WTC11 (cell line): ENCODE measurements around the gene USH2A. TPM values are rescaled to one million over a fixed set of nuclear protein-coding genes. Genes with fewer than 3 reads are reported as not detected.

Source experiments
- ATAC-seq: fragments of 200-7000 bp; cut with Tn5 transposase; 2 replicates; pipeline ENCODE4 v1.10.0; 2021; ENCODE audit warnings: mild to moderate bottlenecking, moderate library complexity
- CTCF ChIA-PET: fragments of 300-600 bp; sonication (Branson Sonifier 250); formaldehyde crosslinking; loops from one replicate; lab custom pipeline; 2021; ENCODE audit warnings: antibody characterized with exemption; lab: Charles Lee
- POLR2A ChIA-PET: fragments of 350-600 bp; sonication (Branson Sonifier 250); formaldehyde crosslinking; loops from one replicate; lab custom pipeline; 2021; ENCODE audit warnings: antibody characterized with exemption; lab: Charles Lee
- DNase-seq: peaks from one replicate; pipeline ENCODE4 v3.0.0; 2021; ENCODE audit warnings: low spot score
- H3K27ac Mint-ChIP-seq: 2 replicates; pipeline ENCODE4 v1.8.0; 2021; ENCODE audit warnings: mixed read lengths
- H3K27me3 Mint-ChIP-seq: 2 replicates; pipeline ENCODE4 v1.8.0; 2021; ENCODE audit warnings: low read depth, mild to moderate bottlenecking, moderate library complexity, mixed read lengths
- H3K36me3 Mint-ChIP-seq: 2 replicates; pipeline ENCODE4 v1.8.0; 2021; ENCODE audit warnings: mixed read lengths
- H3K4me1 Mint-ChIP-seq: 2 replicates; pipeline ENCODE4 v1.8.0; 2022; ENCODE audit warnings: mixed read lengths
- H3K4me3 Mint-ChIP-seq: 2 replicates; pipeline ENCODE4 v1.8.0; 2021; ENCODE audit warnings: mild to moderate bottlenecking, moderate library complexity, mixed read lengths
- H3K9me3 Mint-ChIP-seq: 2 replicates; pipeline ENCODE4 v1.8.0; 2021; ENCODE audit warnings: mixed read lengths
- CBFB ChIP-seq: sonication (generic); formaldehyde crosslinking; IDR thresholded peaks from 2 replicates; pipeline ENCODE4 v1.8.1; 2022; ENCODE audit warnings: mild to moderate bottlenecking, low read depth, missing genetic modification reagents
- ESRRA ChIP-seq: sonication (generic); formaldehyde crosslinking; IDR thresholded peaks from 2 replicates; pipeline ENCODE4 v1.8.1; 2022; ENCODE audit warnings: mild to moderate bottlenecking, missing genetic modification reagents, borderline replicate concordance
- FOXK1 ChIP-seq: sonication (generic); formaldehyde crosslinking; IDR thresholded peaks from 2 replicates; pipeline ENCODE4 v1.8.0; 2022; ENCODE audit warnings: mild to moderate bottlenecking, moderate library complexity, missing genetic modification reagents
- GABPB1 ChIP-seq: sonication (generic); formaldehyde crosslinking; IDR thresholded peaks from 2 replicates; pipeline ENCODE4 v1.8.1; 2023; ENCODE audit warnings: mild to moderate bottlenecking, missing genetic modification reagents
- JUN ChIP-seq: sonication (generic); formaldehyde crosslinking; IDR thresholded peaks from 2 replicates; pipeline ENCODE4 v1.8.0; 2023; ENCODE audit warnings: mild to moderate bottlenecking, missing genetic modification reagents
- MAX ChIP-seq: sonication (generic); formaldehyde crosslinking; IDR thresholded peaks from 2 replicates; pipeline ENCODE4 v1.8.0; 2022; ENCODE audit warnings: mild to moderate bottlenecking, missing genetic modification reagents
- NR1H2 ChIP-seq: sonication (generic); formaldehyde crosslinking; IDR thresholded peaks from 2 replicates; pipeline ENCODE4 v1.9.0; 2021; ENCODE audit warnings: mild to moderate bottlenecking, moderate library complexity, missing genetic modification reagents
- PRRX2 ChIP-seq: fragments of 250-450 bp; sonication (Bioruptor Pico); IDR thresholded peaks from 2 replicates; pipeline ENCODE4 v1.8.0; 2021; ENCODE audit warnings: mild to moderate bottlenecking
- TCF7 ChIP-seq: sonication (generic); formaldehyde crosslinking; IDR thresholded peaks from 2 replicates; pipeline ENCODE4 v1.8.0; 2022; ENCODE audit warnings: mild to moderate bottlenecking, low read depth, missing genetic modification reagents, moderate library complexity
- ZBTB21 ChIP-seq: sonication (generic); formaldehyde crosslinking; IDR thresholded peaks from 2 replicates; pipeline ENCODE4 v1.8.1; 2023; ENCODE audit warnings: mild to moderate bottlenecking, missing genetic modification reagents, borderline replicate concordance
- ZNF232 ChIP-seq: sonication (generic); formaldehyde crosslinking; IDR thresholded peaks from 2 replicates; pipeline ENCODE4 v1.8.0; 2022; ENCODE audit warnings: mild to moderate bottlenecking, missing genetic modification reagents
- ZNF416 ChIP-seq: fragments of 250-450 bp; sonication (Bioruptor Pico); IDR thresholded peaks from 2 replicates; pipeline ENCODE4 v1.9.0; 2021; ENCODE audit warnings: mild to moderate bottlenecking, inconsistent platforms
- ZNF532 ChIP-seq: fragments of 250-450 bp; sonication (Bioruptor Pico); IDR thresholded peaks from 2 replicates; pipeline ENCODE4 v1.9.0; 2021; ENCODE audit warnings: mild to moderate bottlenecking, borderline replicate concordance
- total RNA-seq: library from RNA; stranded (reverse); gene quantifications from 3 replicates; pipeline ENCODE4 v1.2.3, GENCODE V29; 2021
- TF ChIP-seq, protein P1 (sequence below): sonication (generic); formaldehyde crosslinking; IDR thresholded peaks from 2 replicates; pipeline ENCODE4 v1.8.1; 2023; ENCODE audit warnings: mild to moderate bottlenecking, missing genetic modification reagents, moderate library complexity
- TF ChIP-seq, protein P2 (sequence below): fragments of 200-600 bp; IDR thresholded peaks from 2 replicates; pipeline ENCODE4 v1.8.0; 2022; ENCODE audit warnings: antibody characterized with exemption
- TF ChIP-seq, protein P3 (sequence below): fragments of 250-450 bp; sonication (Bioruptor Pico); IDR thresholded peaks from 2 replicates; pipeline ENCODE4 v1.8.0; 2021; ENCODE audit warnings: mild to moderate bottlenecking
- TF ChIP-seq, protein P4 (sequence below): fragments of 250-450 bp; sonication (Bioruptor Pico); IDR thresholded peaks from 2 replicates; pipeline ENCODE4 v1.9.0; 2021; ENCODE audit warnings: mild to moderate bottlenecking
- TF ChIP-seq, protein P5 (sequence below): sonication (generic); formaldehyde crosslinking; IDR thresholded peaks from 2 replicates; pipeline ENCODE4 v1.8.0; 2022; ENCODE audit warnings: missing genetic modification reagents
- TF ChIP-seq, protein P6 (sequence below): sonication (generic); formaldehyde crosslinking; IDR thresholded peaks from 2 replicates; pipeline ENCODE4 v1.8.0; 2023; ENCODE audit warnings: missing genetic modification reagents
- TF ChIP-seq, protein P7 (sequence below): fragments of 250-450 bp; sonication (Bioruptor Pico); IDR thresholded peaks from 2 replicates; pipeline ENCODE4 v2.1.2; 2022; ENCODE audit warnings: mild to moderate bottlenecking, moderate library complexity

The USH2A gene
- total RNA-seq, 1 experiment from 2014 or later = 0.37 TPM

DNA sequence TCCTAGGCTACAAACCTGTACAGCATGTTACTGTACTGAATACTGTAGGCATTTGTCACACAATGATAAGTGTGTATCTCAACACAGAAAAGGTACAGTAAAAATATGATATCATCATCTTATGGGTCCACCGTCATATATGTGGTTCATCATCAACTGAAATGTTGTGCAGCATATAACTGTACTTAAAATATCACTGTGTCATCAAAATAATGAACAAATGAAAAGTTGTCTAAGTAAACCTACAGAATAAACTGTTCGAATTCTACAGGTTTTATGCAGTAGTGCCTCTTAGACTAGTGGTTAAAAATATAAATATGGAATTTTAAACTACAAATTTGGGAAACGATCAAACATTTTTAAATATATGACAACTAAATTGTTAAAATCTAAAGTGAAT is 527.4 kb downstream of the USH2A start (continued):
- TF ChIP-seq MAX (CRISPR knock-in tag) (no peak), NR1H2 (no peak), JUN (no peak), ZNF232 (CRISPR knock-in tag) (no peak)
- TF ChIP-seq, protein P1, sequence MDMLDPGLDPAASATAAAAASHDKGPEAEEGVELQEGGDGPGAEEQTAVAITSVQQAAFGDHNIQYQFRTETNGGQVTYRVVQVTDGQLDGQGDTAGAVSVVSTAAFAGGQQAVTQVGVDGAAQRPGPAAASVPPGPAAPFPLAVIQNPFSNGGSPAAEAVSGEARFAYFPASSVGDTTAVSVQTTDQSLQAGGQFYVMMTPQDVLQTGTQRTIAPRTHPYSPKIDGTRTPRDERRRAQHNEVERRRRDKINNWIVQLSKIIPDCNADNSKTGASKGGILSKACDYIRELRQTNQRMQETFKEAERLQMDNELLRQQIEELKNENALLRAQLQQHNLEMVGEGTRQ (CRISPR knock-in tag) = no peak
- TF ChIP-seq, protein P2, sequence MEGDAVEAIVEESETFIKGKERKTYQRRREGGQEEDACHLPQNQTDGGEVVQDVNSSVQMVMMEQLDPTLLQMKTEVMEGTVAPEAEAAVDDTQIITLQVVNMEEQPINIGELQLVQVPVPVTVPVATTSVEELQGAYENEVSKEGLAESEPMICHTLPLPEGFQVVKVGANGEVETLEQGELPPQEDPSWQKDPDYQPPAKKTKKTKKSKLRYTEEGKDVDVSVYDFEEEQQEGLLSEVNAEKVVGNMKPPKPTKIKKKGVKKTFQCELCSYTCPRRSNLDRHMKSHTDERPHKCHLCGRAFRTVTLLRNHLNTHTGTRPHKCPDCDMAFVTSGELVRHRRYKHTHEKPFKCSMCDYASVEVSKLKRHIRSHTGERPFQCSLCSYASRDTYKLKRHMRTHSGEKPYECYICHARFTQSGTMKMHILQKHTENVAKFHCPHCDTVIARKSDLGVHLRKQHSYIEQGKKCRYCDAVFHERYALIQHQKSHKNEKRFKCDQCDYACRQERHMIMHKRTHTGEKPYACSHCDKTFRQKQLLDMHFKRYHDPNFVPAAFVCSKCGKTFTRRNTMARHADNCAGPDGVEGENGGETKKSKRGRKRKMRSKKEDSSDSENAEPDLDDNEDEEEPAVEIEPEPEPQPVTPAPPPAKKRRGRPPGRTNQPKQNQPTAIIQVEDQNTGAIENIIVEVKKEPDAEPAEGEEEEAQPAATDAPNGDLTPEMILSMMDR = no peak
- TF ChIP-seq, protein P3, sequence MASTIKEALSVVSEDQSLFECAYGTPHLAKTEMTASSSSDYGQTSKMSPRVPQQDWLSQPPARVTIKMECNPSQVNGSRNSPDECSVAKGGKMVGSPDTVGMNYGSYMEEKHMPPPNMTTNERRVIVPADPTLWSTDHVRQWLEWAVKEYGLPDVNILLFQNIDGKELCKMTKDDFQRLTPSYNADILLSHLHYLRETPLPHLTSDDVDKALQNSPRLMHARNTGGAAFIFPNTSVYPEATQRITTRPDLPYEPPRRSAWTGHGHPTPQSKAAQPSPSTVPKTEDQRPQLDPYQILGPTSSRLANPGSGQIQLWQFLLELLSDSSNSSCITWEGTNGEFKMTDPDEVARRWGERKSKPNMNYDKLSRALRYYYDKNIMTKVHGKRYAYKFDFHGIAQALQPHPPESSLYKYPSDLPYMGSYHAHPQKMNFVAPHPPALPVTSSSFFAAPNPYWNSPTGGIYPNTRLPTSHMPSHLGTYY (CRISPR knock-in tag) = no peak
- TF ChIP-seq, protein P4, sequence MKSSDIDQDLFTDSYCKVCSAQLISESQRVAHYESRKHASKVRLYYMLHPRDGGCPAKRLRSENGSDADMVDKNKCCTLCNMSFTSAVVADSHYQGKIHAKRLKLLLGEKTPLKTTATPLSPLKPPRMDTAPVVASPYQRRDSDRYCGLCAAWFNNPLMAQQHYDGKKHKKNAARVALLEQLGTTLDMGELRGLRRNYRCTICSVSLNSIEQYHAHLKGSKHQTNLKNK (CRISPR knock-in tag) = no peak
- TF ChIP-seq, protein P5, sequence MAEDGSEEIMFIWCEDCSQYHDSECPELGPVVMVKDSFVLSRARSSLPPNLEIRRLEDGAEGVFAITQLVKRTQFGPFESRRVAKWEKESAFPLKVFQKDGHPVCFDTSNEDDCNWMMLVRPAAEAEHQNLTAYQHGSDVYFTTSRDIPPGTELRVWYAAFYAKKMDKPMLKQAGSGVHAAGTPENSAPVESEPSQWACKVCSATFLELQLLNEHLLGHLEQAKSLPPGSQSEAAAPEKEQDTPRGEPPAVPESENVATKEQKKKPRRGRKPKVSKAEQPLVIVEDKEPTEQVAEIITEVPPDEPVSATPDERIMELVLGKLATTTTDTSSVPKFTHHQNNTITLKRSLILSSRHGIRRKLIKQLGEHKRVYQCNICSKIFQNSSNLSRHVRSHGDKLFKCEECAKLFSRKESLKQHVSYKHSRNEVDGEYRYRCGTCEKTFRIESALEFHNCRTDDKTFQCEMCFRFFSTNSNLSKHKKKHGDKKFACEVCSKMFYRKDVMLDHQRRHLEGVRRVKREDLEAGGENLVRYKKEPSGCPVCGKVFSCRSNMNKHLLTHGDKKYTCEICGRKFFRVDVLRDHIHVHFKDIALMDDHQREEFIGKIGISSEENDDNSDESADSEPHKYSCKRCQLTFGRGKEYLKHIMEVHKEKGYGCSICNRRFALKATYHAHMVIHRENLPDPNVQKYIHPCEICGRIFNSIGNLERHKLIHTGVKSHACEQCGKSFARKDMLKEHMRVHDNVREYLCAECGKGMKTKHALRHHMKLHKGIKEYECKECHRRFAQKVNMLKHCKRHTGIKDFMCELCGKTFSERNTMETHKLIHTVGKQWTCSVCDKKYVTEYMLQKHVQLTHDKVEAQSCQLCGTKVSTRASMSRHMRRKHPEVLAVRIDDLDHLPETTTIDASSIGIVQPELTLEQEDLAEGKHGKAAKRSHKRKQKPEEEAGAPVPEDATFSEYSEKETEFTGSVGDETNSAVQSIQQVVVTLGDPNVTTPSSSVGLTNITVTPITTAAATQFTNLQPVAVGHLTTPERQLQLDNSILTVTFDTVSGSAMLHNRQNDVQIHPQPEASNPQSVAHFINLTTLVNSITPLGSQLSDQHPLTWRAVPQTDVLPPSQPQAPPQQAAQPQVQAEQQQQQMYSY (CRISPR knock-in tag) = no peak

- POLR2A ChIA-PET = no interaction called here
- TF ChIP-seq CBFB (CRISPR knock-in tag) (no peak), ZNF532 (CRISPR knock-in tag) (no peak), ZNF416 (no peak), ZBTB21 (no peak), TCF7 (CRISPR knock-in tag) (no peak), PRRX2 (CRISPR knock-in tag) (no peak), GABPB1 (CRISPR knock-in tag) (no peak), FOXK1 (CRISPR knock-in tag) (no peak), ESRRA (CRISPR knock-in tag) (no peak)
- TF ChIP-seq, protein P6, sequence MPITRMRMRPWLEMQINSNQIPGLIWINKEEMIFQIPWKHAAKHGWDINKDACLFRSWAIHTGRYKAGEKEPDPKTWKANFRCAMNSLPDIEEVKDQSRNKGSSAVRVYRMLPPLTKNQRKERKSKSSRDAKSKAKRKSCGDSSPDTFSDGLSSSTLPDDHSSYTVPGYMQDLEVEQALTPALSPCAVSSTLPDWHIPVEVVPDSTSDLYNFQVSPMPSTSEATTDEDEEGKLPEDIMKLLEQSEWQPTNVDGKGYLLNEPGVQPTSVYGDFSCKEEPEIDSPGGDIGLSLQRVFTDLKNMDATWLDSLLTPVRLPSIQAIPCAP (CRISPR knock-in tag) = no peak
- TF ChIP-seq, protein P3 (CRISPR knock-in tag) = no peak
- TF ChIP-seq, protein P7, sequence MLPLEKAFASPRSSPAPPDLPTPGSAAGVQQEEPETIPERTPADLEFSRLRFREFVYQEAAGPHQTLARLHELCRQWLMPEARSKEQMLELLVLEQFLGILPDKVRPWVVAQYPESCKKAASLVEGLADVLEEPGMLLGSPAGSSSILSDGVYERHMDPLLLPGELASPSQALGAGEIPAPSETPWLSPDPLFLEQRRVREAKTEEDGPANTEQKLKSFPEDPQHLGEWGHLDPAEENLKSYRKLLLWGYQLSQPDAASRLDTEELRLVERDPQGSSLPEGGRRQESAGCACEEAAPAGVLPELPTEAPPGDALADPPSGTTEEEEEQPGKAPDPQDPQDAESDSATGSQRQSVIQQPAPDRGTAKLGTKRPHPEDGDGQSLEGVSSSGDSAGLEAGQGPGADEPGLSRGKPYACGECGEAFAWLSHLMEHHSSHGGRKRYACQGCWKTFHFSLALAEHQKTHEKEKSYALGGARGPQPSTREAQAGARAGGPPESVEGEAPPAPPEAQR (CRISPR knock-in tag) = no peak
- no peaks in the 10 kb centered on the region for H3K27me3 Mint-ChIP-seq
- H3K9me3 Mint-ChIP-seq = no peaks in the 10 kb centered on the region
- no peak for ATAC-seq
- DNase-seq = no peak
- no peaks in the 10 kb centered on the region for H3K36me3 Mint-ChIP-seq
- no peaks in the 10 kb centered on the region for H3K4me1 Mint-ChIP-seq
- H3K27ac Mint-ChIP-seq = no peak overlapping the region
- no peak overlapping the region for H3K4me3 Mint-ChIP-seq
- CTCF ChIA-PET = no interaction called here
These were observed 528.0 kb downstream of the USH2A start for GRCh38 chr1:215895276-215895675.
